Measurements from ENCODE around the gene BHLHE40.

Gene BHLHE40

DNA sequence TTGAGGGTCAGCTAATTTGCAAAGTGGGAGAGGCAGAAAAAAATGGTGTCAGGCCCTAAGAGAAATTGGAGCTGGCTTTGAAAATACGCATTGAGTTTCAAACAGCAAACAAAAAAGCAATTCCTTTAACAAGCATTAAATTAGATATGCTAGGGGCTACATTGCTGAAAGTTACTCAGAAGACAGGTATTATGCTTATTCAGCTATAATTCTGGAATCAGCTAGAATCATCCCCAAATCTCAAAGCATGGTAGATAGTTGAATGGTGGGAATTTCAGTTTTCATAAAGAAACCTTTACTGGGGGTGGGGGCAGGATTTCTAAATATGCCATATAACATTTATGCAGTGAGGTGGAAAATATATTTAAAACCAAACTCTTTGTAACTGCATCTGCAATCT lies 50.5 kb downstream of the BHLHE40 start:
- TF ChIP-seq, protein P1, sequence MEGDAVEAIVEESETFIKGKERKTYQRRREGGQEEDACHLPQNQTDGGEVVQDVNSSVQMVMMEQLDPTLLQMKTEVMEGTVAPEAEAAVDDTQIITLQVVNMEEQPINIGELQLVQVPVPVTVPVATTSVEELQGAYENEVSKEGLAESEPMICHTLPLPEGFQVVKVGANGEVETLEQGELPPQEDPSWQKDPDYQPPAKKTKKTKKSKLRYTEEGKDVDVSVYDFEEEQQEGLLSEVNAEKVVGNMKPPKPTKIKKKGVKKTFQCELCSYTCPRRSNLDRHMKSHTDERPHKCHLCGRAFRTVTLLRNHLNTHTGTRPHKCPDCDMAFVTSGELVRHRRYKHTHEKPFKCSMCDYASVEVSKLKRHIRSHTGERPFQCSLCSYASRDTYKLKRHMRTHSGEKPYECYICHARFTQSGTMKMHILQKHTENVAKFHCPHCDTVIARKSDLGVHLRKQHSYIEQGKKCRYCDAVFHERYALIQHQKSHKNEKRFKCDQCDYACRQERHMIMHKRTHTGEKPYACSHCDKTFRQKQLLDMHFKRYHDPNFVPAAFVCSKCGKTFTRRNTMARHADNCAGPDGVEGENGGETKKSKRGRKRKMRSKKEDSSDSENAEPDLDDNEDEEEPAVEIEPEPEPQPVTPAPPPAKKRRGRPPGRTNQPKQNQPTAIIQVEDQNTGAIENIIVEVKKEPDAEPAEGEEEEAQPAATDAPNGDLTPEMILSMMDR (IDR thresholded peaks at IDR 0.05; ENCODE audit: low read depth, low read length), result no peak
- no peak for TF ChIP-seq POLR2A (IDR thresholded peaks at IDR 0.05; ENCODE audit: extremely low read depth, insufficient read length)
- TF ChIP-seq, protein P2, sequence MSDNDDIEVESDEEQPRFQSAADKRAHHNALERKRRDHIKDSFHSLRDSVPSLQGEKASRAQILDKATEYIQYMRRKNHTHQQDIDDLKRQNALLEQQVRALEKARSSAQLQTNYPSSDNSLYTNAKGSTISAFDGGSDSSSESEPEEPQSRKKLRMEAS (IDR thresholded peaks at IDR 0.05; ENCODE audit: low read depth, low read length), result no peak
- no peak for TF ChIP-seq MYC (IDR thresholded peaks at IDR 0.05; ENCODE audit: low read depth, low read length)
- no peak overlapping the region for H3K4me3 ChIP-seq (ENCODE audit: low read depth, low read length)
- no peak for DNase-seq (ENCODE audit: low read depth)

DNA sequence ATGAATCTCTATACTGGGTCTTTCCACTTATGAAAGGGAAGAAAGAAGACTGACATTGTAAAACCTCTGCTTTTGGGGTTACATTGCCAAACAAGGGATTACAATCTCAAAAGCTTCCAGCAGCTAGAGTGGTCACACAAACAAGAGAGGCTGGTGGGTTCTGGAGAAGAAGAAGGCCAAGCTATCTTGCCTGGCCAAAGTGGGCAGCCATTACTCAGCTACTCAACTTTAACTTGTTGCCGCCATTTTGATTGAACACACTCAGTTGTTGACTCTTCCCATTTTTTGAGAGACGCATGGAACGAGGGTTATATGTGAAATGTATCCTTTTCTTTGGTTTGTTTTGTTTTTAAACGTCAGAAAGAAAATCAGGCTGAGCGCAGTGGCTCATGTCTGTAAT lies 50.9 kb downstream of the BHLHE40 start:
- no peak overlapping the region for H3K4me3 ChIP-seq (ENCODE audit: low read depth, low read length)
- TF ChIP-seq MYC (IDR thresholded peaks at IDR 0.05; ENCODE audit: low read depth, low read length) (no peak), POLR2A (IDR thresholded peaks at IDR 0.05; ENCODE audit: extremely low read depth, insufficient read length) (no peak)
- TF ChIP-seq, protein P1 (IDR thresholded peaks at IDR 0.05; ENCODE audit: low read depth, low read length), result no peak
- DNase-seq (ENCODE audit: low read depth), result no peak

DNA sequence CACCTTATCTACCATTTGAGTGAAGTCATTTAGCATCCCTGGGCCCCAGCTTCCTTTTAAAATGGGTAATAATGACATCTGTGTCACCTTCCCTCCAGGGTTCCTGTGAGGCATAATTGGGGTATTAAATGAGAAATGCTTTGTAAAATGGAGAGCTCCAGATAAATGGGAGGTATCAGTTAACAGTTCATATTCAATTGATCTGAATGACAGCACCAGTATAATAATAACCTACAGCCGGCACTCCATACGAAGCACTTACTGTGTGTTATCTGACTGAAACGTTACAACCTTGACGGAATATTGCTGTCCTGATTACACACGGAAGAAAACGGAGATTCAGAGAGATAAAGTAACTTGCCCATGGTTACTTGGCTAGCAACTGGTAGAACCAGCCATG lies 53.6 kb downstream of the BHLHE40 start:
- no peak for DNase-seq (ENCODE audit: low read depth)
- TF ChIP-seq MYC (IDR thresholded peaks at IDR 0.05; ENCODE audit: low read depth, low read length) (no peak), POLR2A (IDR thresholded peaks at IDR 0.05; ENCODE audit: extremely low read depth, insufficient read length) (no peak)
- TF ChIP-seq, protein P1 (IDR thresholded peaks at IDR 0.05; ENCODE audit: low read depth, low read length), result no peak
- TF ChIP-seq, protein P2 (IDR thresholded peaks at IDR 0.05; ENCODE audit: low read depth, low read length), result no peak
- H3K4me3 ChIP-seq (ENCODE audit: low read depth, low read length), result no peak overlapping the region
